GM10847 (cell line): ENCODE data around the gene PRR15L.

ENCODE experiments used
- POLR2A ChIP-seq: IDR thresholded peaks from 2 replicates; pipeline ENCODE4 v1.6.1; 2011; ENCODE audit not compliant: insufficient read length; ENCODE audit errors: extremely low read depth

Gene PRR15L

DNA sequence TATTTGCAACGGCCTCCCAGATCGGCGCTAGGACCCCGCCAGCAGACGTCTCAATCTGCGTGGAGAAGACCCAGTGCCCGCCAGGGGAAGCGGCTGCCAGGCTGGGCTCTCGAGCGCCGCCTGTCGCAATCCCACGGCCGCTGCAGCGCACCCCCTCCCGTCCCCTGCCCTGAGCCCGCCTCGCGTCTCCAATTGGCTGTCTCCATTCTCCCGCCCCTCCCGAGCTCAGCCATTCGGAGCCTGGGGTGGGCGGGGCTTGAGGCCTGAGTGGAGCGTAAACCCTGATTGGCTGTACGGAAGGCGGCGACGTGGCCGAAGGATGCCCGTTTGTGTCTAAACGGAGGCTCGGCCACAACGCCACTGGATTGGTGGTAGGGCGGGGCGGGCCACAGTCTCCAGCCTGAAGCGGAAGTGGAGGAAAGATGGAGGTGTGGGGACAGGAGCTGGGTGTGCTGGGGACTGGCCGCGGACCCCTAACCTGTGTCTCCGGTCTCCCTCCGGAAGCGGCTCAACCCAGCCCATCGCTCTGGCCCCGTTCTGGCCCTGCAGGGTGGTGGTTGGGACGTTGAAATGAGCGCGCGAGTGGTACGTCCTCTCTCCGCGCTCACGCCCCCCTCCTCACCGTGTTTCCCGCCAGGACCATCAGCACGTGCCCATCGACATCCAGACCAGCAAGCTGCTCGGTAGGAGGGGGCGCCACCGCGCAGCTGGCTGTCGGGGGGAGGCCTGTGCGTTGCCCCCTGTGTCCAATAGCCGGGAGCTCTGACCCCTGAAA, 13.2 kb upstream of the PRR15L start, which contains the start of gene CDK5RAP3:
CDK5RAP3 (plus strand) TSS at position 389 of the 775 bp plus-strand sequence; CDS start at position 423, 34 bp downstream.
- peak; percentile 76 for TF ChIP-seq POLR2A

DNA sequence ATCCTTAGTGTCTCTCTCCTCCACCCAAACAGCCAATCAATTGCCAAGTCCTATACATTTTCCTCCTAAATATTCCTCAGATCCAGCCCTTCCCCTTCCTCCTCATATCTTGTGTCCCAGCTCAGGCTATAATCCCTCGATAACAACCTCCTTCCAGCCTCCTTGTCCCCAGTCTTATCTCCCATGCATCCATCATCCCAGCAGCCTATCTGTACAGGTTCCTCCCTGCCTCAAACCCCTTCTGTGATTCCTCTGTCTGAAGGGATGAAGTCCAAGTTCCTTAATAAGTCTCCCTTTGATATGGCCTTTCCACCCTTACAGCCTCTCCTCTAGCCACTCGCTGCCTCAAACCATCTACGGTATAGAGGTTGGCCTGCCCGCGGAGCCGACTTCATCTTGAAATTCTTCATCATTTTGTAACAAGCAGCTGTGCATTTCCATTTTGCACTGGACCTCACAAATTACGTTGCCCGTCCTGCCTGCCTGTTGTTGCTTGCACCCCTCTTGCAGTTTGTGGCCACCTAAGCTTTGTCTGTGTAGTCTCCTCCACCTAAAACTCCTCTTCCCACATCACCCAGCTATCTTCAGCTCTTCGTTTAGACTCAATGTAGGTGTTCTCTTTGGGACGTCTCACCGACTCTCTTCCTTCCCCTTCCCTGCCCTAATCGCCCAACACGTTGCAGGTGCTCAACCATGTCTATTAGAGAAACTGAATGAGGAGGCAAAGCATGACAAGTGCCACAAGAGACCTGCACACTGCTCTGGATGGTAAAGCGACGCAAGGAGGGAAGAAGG, 12.4 kb upstream of the PRR15L start:
- TF ChIP-seq POLR2A: no peak

DNA sequence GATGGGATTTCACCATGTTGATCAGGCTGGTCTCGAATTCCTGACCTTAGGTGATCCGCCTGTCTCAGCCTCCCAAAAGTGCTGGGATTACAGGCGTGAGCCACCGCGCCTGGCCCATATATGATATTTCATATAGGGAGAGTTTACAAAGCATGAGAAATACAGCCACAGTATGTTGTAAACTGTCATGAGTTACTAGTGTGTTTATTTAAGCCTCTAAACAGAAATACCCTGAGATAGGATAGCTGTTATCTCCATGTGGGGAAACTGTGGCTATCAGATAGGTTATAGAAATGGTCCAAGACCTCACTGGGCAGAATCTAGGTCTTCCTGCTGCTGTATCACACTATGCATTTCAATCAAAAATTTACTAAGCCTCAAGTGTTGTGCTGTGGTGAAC, 11.2 kb upstream of the PRR15L start:
- TF ChIP-seq POLR2A: no peak

DNA sequence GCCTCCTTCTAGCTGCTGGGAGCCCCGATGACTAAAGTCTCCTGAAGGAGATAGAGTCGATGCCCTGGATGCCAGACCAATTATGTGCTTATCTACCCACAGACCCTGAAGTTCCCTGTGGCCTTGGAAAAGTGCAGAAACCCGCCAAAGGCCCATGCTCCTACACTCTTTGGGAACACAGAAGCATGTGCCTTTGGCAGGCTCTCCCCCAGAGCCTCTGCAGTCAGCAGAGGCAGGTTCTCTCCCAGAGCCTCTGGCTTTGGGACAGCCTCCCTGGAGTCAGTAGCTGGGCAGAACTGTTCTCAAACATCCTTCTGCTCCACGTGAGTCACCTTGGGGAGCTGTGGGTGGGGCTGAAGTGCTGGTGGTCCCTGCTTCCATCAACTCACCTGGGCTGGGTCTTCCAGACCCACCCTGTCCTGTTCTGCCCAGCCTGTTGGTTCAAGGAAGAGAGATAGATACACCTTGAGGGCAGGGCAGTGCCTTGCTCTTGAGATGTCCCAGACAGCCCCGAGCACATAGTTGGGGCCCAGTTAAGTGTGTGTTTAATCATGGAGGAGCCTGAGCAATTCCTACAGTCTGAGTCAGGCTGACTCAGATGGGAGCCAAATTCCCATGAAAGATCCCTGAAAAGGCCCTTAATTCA, 10.0 kb upstream of the PRR15L start:
- no peak for TF ChIP-seq POLR2A

DNA sequence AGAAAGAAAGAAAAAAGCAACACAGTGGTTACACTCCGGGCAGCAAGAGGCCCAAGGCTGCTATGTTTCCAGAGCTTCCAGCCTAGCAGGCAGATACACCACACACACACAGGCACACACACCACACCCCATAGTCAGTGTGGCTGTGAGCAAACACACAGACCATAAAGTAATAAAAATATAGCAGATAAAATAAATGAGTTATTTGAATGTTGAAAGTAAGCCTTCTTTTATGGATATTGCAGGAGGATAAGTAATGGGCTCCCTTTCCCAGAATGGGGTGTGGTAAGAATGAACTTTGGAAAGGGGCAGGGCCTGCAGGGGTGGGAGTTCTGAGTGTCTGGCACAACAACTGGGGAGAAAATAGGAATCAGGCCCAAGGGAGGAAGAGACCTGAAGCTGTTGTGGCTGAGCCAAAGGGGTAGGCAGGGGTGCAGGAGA, 8.4 kb upstream of the PRR15L start:
- TF ChIP-seq POLR2A: no peak

DNA sequence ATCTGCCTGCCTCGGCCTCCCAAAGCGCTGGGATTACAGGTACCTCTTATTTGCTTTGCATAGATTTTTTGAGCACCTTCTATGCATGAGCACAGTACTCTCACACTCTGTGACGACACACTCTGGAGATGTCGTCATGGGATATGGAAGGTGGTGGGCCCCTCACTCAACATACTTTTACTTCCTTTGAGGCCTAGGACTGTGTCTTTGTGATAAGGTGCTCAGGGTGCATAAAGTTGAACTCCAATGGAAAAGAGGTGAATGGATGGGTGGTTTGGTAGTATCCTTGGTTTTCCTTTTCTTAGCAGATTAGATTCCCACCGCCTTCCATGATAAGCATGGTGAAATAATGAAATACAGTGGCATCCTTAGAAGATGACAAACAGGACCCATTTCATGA, 7.2 kb upstream of the PRR15L start:
- no peak for TF ChIP-seq POLR2A

DNA sequence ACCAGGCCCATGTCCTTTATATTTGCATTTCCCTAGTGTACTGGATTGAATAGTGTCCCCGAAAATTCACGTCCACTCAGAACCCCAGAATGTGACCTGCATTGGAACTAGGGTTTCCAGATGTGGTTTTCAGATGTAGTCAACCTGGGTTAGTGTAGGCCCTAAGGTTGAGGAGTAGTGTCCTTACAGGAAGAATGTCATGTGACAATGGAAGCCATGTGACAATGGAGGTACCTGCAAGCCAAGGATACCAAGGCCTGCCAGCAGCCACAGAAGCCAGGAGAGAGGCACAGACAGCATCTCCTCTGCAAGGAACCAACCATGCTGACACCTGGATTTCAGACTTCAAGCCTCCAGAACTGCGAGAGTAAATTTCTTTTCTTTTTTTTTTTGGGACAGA, 5.2 kb upstream of the PRR15L start:
- no peak for TF ChIP-seq POLR2A

DNA sequence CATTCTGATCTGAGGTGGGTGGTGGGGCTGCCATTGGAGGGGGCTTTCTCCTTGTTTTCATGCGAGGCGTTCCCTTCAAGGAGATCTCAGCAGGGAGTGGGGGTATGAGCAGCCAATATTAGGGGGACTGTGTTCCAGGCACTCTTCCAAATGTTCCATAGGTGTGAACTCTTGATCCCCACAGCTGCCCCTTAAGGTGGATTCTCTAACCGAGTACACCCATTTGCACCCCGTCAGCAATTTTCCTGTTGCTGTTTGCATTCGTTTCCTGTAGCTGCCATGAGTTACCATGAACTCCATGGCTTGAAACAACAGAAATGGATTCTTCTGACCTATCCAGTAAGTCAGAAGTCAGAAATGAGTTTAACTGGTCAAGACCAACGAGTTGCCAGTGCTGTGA, 3.7 kb upstream of the PRR15L start:
- no peak for TF ChIP-seq POLR2A

DNA sequence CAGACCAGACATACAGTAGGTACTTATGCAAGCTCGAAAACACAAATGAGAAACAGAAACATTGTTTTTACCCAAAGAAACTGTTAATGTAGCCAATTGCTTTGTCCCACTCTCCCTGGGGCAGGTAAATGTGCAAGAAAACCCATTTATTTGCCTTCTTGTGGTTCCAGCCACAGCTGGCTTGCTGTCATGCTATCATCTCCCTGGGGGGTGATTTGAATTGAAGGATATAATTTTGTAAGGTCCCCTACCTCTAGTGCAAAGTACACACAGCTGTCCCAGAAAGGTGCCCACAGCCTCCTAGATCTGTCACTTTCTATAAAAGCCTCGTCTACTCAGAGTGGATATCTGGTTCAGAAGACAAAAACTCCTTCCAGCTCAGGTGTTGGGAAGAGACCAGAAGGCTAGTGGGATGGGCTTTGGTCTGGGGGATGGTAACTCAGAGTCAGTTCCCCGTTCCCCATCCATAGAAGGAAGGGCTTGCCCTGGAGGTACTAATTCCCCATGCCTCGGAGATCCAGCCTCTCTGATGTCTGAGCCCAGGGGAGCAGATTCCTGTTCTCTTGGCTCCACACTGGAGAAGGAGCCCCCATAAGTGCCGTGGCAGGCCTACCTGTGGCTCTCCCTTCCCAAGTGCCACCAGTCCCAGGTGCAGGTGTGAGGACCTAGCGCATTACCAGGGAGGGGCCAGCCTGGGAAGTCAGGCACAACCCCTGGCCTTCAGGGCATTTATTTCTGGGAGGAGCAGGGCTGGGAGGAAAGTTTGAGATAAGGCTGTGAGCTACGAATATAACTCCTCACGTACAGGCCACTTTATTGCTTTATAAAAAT, 2.4 kb upstream of the PRR15L start:
- no peak for TF ChIP-seq POLR2A

DNA sequence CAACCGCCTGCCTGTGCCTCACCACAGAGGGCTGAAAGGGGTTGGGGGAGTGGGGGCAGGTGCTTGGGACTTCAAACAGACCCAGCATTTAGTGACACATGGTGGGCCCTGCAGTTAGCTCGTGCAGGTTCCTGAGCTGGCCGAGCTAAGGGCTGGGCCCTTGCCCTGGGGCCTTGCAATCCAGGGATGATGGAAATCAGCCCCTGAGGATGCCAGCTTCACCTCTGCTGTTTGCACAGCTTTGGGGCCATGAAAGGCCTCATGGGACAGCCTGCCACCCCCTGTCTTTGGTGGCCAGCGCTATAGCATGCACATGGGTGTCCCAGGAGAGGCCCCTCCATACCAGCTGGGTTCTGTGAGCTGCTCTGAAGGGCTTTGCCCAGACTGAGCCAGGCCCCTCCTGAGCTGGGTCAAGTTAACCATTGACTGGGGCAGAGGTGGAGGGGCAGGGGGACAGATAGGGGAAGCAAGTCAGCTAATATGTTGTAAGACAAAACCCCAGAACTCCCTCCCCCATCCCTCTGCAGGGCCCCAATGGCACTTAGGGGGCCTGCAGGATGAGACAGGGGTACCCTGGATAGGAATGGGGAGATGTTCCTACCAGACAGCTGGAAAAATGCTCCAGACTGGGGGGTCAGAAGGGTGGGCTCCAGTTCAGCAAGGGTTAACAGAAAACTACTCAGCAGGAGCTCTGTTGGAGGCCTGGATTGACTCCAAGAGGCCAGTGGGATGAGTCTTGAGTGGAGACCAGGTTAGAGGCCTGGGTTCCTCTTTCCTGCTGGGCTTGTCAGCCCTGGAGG, 692 bp downstream of the PRR15L start:
- TF ChIP-seq POLR2A: no peak

DNA sequence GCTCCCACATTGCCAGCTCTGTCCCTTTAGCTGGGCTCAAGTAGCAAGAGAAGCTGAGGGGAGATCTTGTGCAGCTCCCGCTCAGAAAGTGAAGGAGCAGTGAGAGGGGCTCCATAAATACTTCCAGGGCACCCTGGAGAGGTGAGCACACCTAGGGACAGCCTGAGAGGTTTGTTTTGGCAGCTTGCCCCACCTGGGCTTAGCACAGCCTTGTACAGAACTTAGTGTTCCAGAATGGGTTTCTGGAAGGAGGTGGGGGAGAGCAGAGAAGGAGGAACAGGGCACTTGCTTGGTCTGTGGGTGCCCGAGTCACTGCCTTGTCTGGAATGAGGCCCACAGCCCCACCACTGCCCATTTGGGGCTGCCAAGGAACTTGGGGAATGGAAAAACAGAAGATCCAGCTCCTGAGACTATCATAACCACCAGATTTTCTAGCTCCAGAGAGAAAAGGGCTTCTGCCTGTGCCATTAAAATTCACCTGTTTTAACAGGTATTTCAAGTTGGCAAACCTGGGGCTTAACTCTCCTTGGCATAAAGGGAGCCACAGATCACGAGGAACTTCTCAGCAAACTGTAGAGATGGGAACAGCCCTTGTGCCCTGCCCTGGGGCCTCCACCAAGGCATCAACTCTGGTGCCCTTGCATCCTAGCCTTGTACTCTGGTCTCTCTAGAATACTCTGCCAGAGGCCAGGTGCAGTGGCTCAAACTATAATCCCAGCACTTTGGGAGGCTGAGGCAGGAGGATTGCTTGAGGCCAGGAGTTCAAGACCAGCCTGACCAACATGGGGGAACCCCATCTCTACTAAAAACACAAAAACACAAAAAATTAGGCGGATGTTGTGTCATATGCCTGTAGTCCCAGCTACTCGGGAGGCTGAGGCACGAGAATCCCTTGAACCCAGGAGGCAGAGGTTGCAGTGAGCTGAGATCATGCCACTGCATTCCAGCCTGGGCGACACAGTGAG, 1.9 kb downstream of the PRR15L start:
- TF ChIP-seq POLR2A: no peak

DNA sequence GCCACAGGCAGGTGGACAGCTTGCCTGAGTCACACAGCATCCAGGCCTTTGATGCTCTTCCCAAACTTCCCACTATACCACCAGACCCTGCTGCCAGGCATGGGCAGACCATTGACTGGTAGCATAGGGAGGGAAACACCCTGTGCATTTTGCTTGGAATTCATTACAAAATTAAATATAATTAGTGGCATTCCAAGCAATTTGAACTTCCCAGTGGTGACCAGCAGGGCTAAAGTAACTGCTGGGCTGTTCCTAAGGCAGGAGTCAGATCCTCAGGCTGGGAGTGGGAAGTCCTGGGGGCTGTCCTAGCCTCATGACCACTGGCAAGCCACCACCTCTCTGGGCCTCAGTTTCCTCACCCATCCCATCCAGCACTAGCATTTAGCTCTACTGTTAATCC, 3.8 kb downstream of the PRR15L start:
- TF ChIP-seq POLR2A: no peak
